ENCODE data around the gene SIK1.
"Not testable (repeated sequence)": the region's sequence is repeated elsewhere in the genome, so short reads cannot be mapped to it uniquely, and the experiment has no call there.

SIK1 gene

DNA sequence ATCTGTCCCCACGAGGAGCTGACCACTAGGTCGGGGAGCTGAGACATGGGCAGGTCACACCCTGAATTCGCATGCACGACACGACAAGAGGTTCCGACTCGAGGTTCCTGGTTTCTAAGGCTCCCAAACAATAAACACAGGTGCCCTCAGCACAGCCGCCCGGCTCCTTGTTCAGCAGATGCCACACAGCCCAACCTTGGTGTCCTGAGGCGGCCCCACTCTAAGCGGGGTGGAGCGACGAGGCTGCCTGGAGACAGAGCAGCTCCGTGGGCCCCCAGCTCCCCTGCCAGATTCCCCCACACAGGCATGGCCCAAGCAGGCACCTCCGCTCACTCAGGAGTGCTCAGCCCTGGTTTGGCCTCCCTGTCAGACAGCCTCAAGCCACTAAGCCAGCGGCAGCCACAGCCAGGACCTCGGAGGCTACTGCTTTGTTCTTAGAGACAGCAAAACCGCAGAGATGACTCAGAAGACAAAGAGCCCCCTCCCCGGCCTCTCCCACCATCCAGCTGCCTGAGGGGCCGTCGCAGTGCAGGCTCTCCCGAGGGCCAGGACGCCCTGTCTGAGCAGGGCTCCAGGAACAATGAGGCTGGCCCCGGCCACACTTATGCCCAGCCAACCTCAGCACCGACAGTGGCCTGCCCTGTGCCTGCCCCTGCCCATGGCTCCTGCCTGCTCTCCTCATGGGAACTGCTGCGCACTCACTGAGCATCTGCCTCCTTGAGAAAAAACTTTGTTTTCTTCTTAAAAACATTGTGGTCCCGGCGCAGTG lies 14.7 kb downstream of the SIK1 start:
- H3K4me2 ChIP-seq, result not testable (repeated sequence)

DNA sequence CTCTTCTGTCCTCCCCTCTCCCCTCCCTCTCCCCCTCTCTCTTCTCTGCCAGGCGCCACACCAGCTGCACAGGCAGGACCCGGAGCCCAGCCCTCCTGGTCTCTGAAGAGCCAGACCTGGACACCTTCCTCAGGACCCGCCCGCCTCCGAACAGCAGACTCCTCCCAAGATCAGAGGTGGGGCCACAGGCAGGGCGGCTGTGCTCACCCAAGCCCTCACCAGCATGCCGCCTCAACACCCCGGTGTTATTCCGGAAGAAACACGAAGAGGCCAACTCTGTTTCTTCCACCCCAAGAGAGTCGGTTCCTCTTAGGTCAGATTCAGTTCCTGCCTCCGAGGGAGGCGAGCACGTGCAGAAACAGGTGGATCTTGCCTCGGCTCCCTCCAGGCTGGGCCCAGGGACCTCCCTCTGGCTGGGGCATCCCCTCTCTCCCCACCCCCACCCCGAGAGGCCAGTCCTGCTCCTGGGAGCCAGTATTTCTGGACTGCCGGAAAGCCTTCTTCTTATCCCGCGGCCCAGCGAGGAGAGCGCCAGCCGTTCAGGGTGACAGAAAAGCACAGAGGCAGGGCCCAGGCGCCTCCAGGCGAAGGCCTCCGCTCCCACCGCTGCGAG lies 16.4 kb downstream of the SIK1 start:
- not testable (repeated sequence) for H3K36me3 ChIP-seq (ENCODE audit: insufficient read depth); H3K9ac ChIP-seq; H3K4me1 ChIP-seq (ENCODE audit: low read depth, poor library complexity, severe bottlenecking); H3K4me3 ChIP-seq (IDR thresholded peaks at IDR 0.05; ENCODE audit: insufficient read depth, low read depth, low read length); H4K20me1 ChIP-seq (ENCODE audit: insufficient read depth); H2AFZ ChIP-seq (ENCODE audit: low read depth); H3K27ac ChIP-seq; H3K27me3 ChIP-seq (ENCODE audit: insufficient read depth, low read depth); H3K4me2 ChIP-seq; H3K79me2 ChIP-seq (ENCODE audit: insufficient read depth, low read depth)

More for the DNA sequence above, 14.7 kb downstream of the SIK1 start:
- not testable (repeated sequence) for H3K9ac ChIP-seq; H3K27me3 ChIP-seq (ENCODE audit: insufficient read depth, low read depth); H3K4me1 ChIP-seq (ENCODE audit: low read depth, poor library complexity, severe bottlenecking); H2AFZ ChIP-seq (ENCODE audit: low read depth); H3K36me3 ChIP-seq (ENCODE audit: insufficient read depth); H3K79me2 ChIP-seq (ENCODE audit: insufficient read depth, low read depth); H4K20me1 ChIP-seq (ENCODE audit: insufficient read depth); H3K4me3 ChIP-seq (IDR thresholded peaks at IDR 0.05; ENCODE audit: insufficient read depth, low read depth, low read length)
- H3K27ac ChIP-seq, result peak overlapping the region; percentile 49; the same call in 1 of the 2 replicates

DNA sequence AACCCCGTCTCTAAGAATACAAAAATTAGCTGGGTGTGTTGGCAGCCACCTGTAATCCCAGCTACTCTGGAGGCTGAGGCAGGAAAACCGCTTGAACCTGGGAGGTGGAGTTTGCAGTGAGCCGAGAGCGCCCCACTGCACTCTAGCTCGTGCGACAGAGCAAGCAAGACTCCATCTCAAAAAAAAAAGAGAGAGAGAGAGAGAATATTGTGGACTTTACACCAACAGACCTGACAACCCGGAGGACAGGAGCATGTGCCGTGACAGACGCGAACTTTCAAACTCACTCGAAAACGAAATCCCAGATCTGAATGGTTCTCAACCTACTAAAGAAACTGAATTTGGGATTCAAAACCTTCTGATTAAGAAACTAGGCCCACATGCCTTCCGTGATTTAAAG lies 19.8 kb downstream of the SIK1 start:
- H3K79me2 ChIP-seq (ENCODE audit: insufficient read depth, low read depth); H3K27ac ChIP-seq; H2AFZ ChIP-seq (ENCODE audit: low read depth); H3K4me2 ChIP-seq; H3K4me1 ChIP-seq (ENCODE audit: low read depth, poor library complexity, severe bottlenecking); H3K27me3 ChIP-seq (ENCODE audit: insufficient read depth, low read depth); H4K20me1 ChIP-seq (ENCODE audit: insufficient read depth); H3K4me3 ChIP-seq (IDR thresholded peaks at IDR 0.05; ENCODE audit: insufficient read depth, low read depth, low read length); H3K36me3 ChIP-seq (ENCODE audit: insufficient read depth); H3K9ac ChIP-seq: not testable (repeated sequence)

DNA sequence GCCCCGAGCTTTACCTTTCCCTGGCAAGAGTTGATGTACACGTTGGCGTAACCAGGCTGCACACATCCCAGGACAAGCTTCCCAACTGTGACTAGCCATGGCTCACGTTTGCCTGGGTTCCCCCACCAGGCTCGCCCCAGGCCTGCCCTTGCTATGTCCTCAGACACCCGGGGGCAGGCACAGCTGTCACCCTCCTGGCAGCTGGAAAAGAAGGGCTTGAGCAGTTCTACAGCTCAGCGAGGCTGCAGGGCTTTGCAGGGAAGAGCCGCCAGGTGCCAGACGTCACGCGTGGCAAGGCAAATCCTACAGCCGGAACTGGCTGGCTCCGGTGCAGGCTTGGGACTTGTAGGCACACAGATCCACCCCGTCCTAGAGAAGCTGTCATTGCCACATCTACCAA lies 22.5 kb downstream of the SIK1 start:
- not testable (repeated sequence) for H3K4me2 ChIP-seq; H3K36me3 ChIP-seq (ENCODE audit: insufficient read depth); H3K4me1 ChIP-seq (ENCODE audit: low read depth, poor library complexity, severe bottlenecking)

DNA sequence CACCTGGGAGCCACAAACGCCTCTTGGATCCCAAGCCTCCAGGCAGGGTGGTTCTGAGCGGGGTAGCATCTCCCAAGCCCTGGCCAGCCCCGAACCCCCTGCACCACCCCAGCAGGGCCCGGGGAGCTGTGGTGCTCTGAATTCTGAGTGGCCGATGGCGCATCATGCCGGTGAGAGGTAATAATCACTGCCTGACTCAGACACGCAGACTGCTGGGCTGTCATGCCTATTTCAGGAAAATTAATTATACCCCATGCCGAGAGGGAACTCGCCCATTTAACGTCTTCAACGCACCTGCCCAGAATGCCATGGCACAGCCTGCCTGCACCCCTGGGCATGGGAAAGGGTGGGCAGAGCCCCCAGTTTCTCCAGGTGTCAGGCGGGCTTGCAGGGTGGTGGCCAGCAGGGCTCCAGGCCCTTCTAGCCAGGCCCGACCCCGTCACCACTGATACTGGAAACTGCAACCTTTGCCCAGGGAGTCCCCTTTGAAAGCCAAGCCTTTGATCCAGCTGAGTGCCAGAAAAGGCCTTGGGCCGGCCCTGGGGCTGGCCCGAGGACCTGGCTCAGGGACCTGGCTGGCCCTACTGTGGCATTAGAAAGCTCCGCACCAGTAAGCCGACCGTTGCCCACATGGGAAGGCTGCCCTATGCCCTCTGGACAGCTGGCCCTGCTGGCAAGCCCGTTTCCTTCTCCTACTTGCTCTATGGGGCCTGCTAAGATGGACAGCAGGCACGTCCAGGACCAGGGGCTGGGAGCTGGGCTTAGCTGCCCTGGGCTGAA lies 23.1 kb downstream of the SIK1 start:
- not testable (repeated sequence) for H2AFZ ChIP-seq (ENCODE audit: low read depth); H3K4me2 ChIP-seq; H3K4me1 ChIP-seq (ENCODE audit: low read depth, poor library complexity, severe bottlenecking); H3K27me3 ChIP-seq (ENCODE audit: insufficient read depth, low read depth); H3K27ac ChIP-seq; H3K79me2 ChIP-seq (ENCODE audit: insufficient read depth, low read depth); H3K9ac ChIP-seq; H4K20me1 ChIP-seq (ENCODE audit: insufficient read depth); H3K36me3 ChIP-seq (ENCODE audit: insufficient read depth); H3K4me3 ChIP-seq (IDR thresholded peaks at IDR 0.05; ENCODE audit: insufficient read depth, low read depth, low read length)

More for the DNA sequence above, 22.5 kb downstream of the SIK1 start:
- H3K27ac ChIP-seq; H3K4me3 ChIP-seq (IDR thresholded peaks at IDR 0.05; ENCODE audit: insufficient read depth, low read depth, low read length); H3K27me3 ChIP-seq (ENCODE audit: insufficient read depth, low read depth); H2AFZ ChIP-seq (ENCODE audit: low read depth); H3K79me2 ChIP-seq (ENCODE audit: insufficient read depth, low read depth); H4K20me1 ChIP-seq (ENCODE audit: insufficient read depth); H3K9ac ChIP-seq: not testable (repeated sequence)

DNA sequence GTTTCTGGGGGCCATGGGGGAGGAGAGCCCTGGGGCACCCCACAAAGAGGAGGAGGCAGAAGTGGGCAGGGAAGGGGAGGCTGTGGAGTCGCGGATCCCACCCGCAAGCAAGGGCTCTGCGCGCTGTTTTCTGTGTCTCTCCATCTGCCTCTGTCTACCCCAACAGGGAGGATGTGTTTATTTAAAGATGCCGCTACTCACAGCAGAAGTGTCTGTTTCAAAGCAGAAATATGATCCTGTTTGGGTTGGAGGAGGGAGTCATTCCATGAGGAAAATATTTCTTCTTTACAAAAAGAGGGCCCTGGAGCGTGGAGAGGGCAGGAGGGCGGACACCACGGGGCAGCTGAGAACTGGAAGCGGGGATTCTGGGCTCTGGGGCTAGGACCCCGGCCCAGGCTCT lies 25.8 kb downstream of the SIK1 start:
- H3K36me3 ChIP-seq (ENCODE audit: insufficient read depth); H3K4me1 ChIP-seq (ENCODE audit: low read depth, poor library complexity, severe bottlenecking); H3K9ac ChIP-seq; H3K27me3 ChIP-seq (ENCODE audit: insufficient read depth, low read depth); H3K4me3 ChIP-seq (IDR thresholded peaks at IDR 0.05; ENCODE audit: insufficient read depth, low read depth, low read length); H3K27ac ChIP-seq; H2AFZ ChIP-seq (ENCODE audit: low read depth); H4K20me1 ChIP-seq (ENCODE audit: insufficient read depth); H3K79me2 ChIP-seq (ENCODE audit: insufficient read depth, low read depth); H3K4me2 ChIP-seq: not testable (repeated sequence)

DNA sequence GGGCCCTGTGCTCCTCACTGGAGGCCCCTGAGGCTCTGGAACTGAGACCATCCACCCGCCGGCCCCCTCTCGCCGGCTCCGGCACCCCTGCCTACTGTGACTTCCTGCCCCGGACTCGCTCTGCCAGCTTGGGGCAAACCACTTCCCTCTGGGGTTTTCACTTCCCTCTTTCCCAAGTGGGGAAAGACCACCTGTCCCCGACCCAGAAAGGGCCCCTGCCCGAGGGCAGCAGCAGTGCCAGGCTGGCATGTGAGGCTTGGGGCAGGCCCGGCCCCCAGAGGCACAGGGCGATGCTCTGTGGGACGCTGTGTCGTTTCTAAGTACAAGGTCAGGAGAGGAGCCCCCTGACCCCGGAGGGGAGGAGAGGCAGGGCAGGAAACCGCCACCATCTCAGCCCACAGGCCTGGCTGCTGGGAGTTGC lies 27.3 kb downstream of the SIK1 start:
- not testable (repeated sequence) for H3K27ac ChIP-seq; H3K36me3 ChIP-seq (ENCODE audit: insufficient read depth); H3K79me2 ChIP-seq (ENCODE audit: insufficient read depth, low read depth); H4K20me1 ChIP-seq (ENCODE audit: insufficient read depth); H3K9ac ChIP-seq; H3K27me3 ChIP-seq (ENCODE audit: insufficient read depth, low read depth); H3K4me2 ChIP-seq; H3K4me1 ChIP-seq (ENCODE audit: low read depth, poor library complexity, severe bottlenecking); H2AFZ ChIP-seq (ENCODE audit: low read depth); H3K4me3 ChIP-seq (IDR thresholded peaks at IDR 0.05; ENCODE audit: insufficient read depth, low read depth, low read length)

DNA sequence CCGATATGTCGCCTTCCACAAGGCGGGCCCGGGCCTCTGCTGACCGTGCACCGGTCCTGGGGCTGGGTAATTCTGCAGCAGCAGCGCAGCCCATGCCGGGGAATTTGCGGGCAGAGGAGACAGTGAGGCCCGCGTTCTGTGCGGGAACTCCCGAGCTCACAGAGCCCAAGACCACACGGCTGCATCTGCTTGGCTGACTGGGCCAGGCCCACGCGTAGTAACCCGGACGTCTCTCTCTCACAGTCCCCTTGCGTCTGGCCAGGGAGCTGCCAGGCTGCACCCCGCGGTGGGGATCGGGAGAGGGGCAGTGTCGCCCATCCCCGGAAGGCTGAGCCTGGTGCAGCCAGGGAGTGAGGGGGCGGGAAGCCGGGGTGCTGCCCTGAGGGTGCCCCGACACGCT lies 27.8 kb downstream of the SIK1 start:
- H3K4me3 ChIP-seq (IDR thresholded peaks at IDR 0.05; ENCODE audit: insufficient read depth, low read depth, low read length); H3K27me3 ChIP-seq (ENCODE audit: insufficient read depth, low read depth); H3K36me3 ChIP-seq (ENCODE audit: insufficient read depth); H4K20me1 ChIP-seq (ENCODE audit: insufficient read depth); H3K79me2 ChIP-seq (ENCODE audit: insufficient read depth, low read depth); H3K4me1 ChIP-seq (ENCODE audit: low read depth, poor library complexity, severe bottlenecking); H3K27ac ChIP-seq; H2AFZ ChIP-seq (ENCODE audit: low read depth); H3K9ac ChIP-seq; H3K4me2 ChIP-seq: not testable (repeated sequence)

DNA sequence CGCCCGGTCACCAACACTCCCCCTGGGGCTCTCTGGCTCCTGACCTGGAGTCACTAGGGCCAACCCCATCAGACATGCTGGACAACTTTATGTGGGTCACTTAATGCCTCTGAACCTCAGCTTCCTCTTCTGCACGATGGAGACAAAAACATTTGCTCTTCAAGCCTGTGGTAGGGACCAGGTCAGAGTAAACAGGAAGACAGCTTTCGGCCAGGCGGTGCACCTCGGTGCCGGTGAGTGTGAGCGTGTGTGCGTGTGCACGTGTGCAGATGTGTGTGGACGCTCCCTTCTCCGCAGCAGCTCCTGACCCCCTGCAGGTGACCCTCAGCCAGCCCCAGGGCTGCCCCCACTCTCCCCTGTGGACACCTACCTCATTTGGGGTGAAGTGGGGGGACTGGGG lies 28.4 kb downstream of the SIK1 start:
- H3K9ac ChIP-seq; H3K27ac ChIP-seq; H4K20me1 ChIP-seq (ENCODE audit: insufficient read depth): not testable (repeated sequence)

DNA sequence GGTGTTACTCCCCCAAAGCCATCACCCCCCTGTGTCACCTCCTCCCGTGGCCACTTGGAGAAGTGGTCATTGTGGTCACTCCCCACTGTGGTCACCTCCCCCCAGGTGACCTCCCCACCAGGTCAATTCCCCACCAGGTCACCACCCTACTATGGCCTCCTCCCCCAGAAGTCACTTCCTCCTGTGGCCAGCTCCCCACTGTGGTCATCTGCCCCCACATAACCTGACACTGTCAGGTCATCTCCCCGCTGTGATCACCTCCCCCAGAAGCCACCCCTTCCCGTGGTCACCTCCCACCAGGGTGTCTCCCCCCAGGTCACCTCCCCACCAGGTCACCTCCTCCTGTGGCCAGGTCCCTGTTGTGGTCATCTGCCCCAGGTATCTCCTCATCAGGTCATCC lies 28.9 kb downstream of the SIK1 start:
- H3K79me2 ChIP-seq (ENCODE audit: insufficient read depth, low read depth); H3K36me3 ChIP-seq (ENCODE audit: insufficient read depth); H4K20me1 ChIP-seq (ENCODE audit: insufficient read depth); H3K4me3 ChIP-seq (IDR thresholded peaks at IDR 0.05; ENCODE audit: insufficient read depth, low read depth, low read length); H3K4me1 ChIP-seq (ENCODE audit: low read depth, poor library complexity, severe bottlenecking); H3K9ac ChIP-seq; H3K27ac ChIP-seq; H2AFZ ChIP-seq (ENCODE audit: low read depth); H3K4me2 ChIP-seq; H3K27me3 ChIP-seq (ENCODE audit: insufficient read depth, low read depth): not testable (repeated sequence)

More for the DNA sequence above, 28.4 kb downstream of the SIK1 start:
- not testable (repeated sequence) for H3K4me3 ChIP-seq (IDR thresholded peaks at IDR 0.05; ENCODE audit: insufficient read depth, low read depth, low read length); H2AFZ ChIP-seq (ENCODE audit: low read depth); H3K36me3 ChIP-seq (ENCODE audit: insufficient read depth); H3K27me3 ChIP-seq (ENCODE audit: insufficient read depth, low read depth); H3K4me2 ChIP-seq; H3K79me2 ChIP-seq (ENCODE audit: insufficient read depth, low read depth); H3K4me1 ChIP-seq (ENCODE audit: low read depth, poor library complexity, severe bottlenecking)
